GM18499 (cell line): ENCODE data around the gene PDE6B.

Experiments
- ATAC-seq: cut with Tn5 transposase; IDR thresholded peaks from one replicate; pipeline ENCODE4 v1.9.1; 2021; ENCODE audit warnings: moderate number of reproducible peaks; ENCODE audit not compliant: insufficient read depth, unreplicated experiment

PDE6B gene

GRCh38 chr4:654871-655463, 29.6 kb downstream of the PDE6B start:
- ATAC-seq, result no peak

GRCh38 chr4:655464-656151, 30.2 kb downstream of the PDE6B start:
- no peak for ATAC-seq

- ATAC-seq, result no peak
Observed at GRCh38 chr4:656436-657337, 31.3 kb downstream of the PDE6B start.

- no peak for ATAC-seq
Observed at GRCh38 chr4:657338-657833, 32.0 kb downstream of the PDE6B start.

GRCh38 chr4:657834-658667, 32.7 kb downstream of the PDE6B start:
- no peak for ATAC-seq

GRCh38 chr4:658681-659667, 33.6 kb downstream of the PDE6B start:
- no peak for ATAC-seq

- no peak for ATAC-seq
Observed at GRCh38 chr4:659851-660250, 34.5 kb downstream of the PDE6B start.

- no peak for ATAC-seq
Observed at GRCh38 chr4:660401-660800, 35.0 kb downstream of the PDE6B start.

GRCh38 chr4:661231-661630, 35.9 kb downstream of the PDE6B start:
- ATAC-seq, result no peak

- ATAC-seq, result no peak
Observed at GRCh38 chr4:661881-662761, 36.7 kb downstream of the PDE6B start.

- no peak for ATAC-seq
Observed at GRCh38 chr4:663046-663437, 37.7 kb downstream of the PDE6B start.

GRCh38 chr4:663438-664428, 38.4 kb downstream of the PDE6B start:
- no peak for ATAC-seq

- ATAC-seq, result no peak
Observed at GRCh38 chr4:664713-665231, 39.4 kb downstream of the PDE6B start.

GRCh38 chr4:665381-665750, 40.0 kb downstream of the PDE6B start:
- no peak for ATAC-seq

GRCh38 chr4:665751-666435, 40.5 kb downstream of the PDE6B start:
- ATAC-seq, result no peak

GRCh38 chr4:666436-666810, 41.0 kb downstream of the PDE6B start:
- ATAC-seq, result no peak
